Measurements from ENCODE around the gene SUPT7L. TPM values are rescaled to one million over a fixed set of nuclear protein-coding genes. Genes with fewer than 3 reads are reported as not detected.
"Not testable (repeated sequence)": the region's sequence is repeated elsewhere in the genome, so short reads cannot be mapped to it uniquely, and the experiment has no call there.

SUPT7L gene
- total RNA-seq, 2 donors from 2014 or later: 30.3 to 34.4 TPM

DNA sequence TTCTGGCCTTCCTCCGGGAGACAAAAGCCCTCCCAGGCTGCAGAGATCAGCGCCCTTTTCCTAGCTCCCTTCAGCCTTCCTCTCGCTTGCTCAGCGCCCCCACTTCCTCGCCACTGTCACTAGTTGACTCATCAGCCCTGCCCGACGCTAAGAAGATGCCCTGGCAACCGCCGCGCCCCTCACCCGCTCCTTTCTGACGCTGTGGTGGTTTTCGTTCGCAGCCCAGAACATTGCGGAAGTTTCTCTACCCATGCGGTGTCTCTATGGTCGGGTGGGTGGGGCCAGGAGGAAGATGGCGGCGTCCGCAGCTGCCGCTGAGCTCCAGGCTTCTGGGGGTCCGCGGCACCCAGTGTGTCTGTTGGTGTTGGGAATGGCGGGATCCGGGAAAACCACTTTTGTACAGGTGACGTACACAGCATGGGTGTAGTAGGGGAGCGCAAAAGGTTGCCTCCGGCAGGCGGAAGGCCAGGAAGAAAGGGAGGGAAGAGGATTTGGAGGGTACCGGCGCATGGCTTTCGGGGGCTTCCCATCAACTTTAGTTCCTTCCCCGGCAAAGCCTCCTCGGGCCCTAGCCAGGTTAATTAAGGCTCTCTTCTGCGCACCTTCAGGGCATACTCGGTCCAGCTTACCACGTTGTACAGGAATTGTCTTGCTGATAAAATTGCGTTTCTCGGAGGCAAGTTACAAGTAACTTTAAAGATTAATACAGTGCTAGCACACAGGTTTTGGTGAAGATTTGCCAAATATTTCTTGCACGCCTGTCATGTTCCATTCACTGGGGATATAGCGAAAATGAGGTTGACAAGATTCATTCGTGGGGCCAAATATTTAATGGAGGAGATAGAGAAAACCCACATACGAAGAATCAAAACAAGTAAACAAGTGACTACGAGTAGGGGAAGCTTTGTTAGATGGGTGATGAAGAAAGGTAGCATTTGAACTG, 34.4 kb downstream of the SUPT7L start, which contains the start of the genes CCDC121 and GPN1:
TSS of gene CCDC121 (minus strand) at position 246 of the 943 bp plus-strand sequence. CDS start 1,213 bp downstream, outside the sequence.
TSS of gene GPN1 (plus strand) at position 284 of the 943 bp plus-strand sequence. CDS start at position 293, 9 bp downstream.
- TF ChIP-seq, protein P1, sequence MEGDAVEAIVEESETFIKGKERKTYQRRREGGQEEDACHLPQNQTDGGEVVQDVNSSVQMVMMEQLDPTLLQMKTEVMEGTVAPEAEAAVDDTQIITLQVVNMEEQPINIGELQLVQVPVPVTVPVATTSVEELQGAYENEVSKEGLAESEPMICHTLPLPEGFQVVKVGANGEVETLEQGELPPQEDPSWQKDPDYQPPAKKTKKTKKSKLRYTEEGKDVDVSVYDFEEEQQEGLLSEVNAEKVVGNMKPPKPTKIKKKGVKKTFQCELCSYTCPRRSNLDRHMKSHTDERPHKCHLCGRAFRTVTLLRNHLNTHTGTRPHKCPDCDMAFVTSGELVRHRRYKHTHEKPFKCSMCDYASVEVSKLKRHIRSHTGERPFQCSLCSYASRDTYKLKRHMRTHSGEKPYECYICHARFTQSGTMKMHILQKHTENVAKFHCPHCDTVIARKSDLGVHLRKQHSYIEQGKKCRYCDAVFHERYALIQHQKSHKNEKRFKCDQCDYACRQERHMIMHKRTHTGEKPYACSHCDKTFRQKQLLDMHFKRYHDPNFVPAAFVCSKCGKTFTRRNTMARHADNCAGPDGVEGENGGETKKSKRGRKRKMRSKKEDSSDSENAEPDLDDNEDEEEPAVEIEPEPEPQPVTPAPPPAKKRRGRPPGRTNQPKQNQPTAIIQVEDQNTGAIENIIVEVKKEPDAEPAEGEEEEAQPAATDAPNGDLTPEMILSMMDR (IDR thresholded peaks at IDR 0.05): no peak
- Histone ChIP-seq H3K27me3 (replicated peaks; ENCODE audit: insufficient read depth) (no peaks in the 10 kb centered on the region), H3K4me3 (peak within 1 kb of the TSS; percentile 89), H3K27ac (peak within 1 kb of the TSS; percentile 55 to 67), H3K9me3 (no peaks in the 10 kb centered on the region), H3K36me3 (no peaks in the 10 kb centered on the region), H3K4me1 (ENCODE audit: control insufficient read depth in 1 of 2, low read depth in 2 of 2) (peaks cover 0 to 18% of the 10 kb centered on the region in 2 donors)
- DNase-seq (ENCODE audit: low spot score): peak; percentile 69
- ATAC-seq (ENCODE audit: insufficient number of reproducible peaks, low FRiP score, low read depth): peak; percentile 70

DNA sequence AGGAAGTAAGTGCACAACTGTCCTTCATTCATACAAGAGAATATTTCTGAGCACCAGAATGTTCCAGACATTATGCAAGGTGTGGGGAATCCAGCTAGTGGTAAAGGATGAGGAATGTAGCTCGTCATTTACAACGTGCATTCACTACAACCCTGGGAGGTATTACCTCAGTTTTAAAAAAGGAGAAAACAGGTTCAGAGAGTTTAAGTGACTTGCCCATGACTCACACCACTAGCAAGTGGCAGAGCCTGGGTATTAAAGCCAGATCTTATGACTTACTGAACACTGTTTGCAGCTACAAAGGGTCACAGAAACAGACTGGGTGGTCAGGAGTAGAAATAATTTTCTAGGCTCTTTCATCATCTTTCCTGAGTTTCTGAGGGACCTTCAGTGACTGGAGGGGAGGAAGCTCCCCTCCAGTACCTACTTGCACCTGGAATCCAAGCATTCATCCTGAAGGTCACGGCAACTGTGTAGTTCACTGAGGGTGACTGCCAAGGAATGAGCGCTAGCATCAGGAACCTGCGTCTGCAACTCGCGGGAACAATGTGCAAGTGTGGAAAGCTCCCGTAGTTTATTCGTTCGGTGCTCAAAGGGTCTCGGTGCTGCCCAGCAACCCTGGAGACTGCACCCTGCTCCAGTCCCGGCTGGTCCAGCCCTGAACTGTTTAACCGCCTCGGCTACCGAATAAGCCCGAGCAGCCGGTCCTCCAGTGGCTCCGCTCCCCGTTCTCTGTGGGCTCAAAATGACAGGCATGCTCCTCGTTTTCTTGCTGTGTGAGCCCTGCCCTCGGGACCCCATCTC, 35.2 kb downstream of the SUPT7L start:
- H3K4me1 ChIP-seq (ENCODE audit: control insufficient read depth in 1 of 2, low read depth in 2 of 2): peaks cover 0 to 18% of the 10 kb centered on the region in 2 donors
- peak overlapping the region; percentile 89 for H3K4me3 ChIP-seq
- H3K27me3 ChIP-seq (replicated peaks; ENCODE audit: insufficient read depth): no peaks in the 10 kb centered on the region
- TF ChIP-seq, protein P1 (IDR thresholded peaks at IDR 0.05): no peak
- peak overlapping the region; percentile 55 to 67 for H3K27ac ChIP-seq
- no peaks in the 10 kb centered on the region for H3K36me3 ChIP-seq
- DNase-seq (ENCODE audit: low spot score) (no peak), ATAC-seq (ENCODE audit: insufficient number of reproducible peaks, low FRiP score, low read depth) (no peak)
- H3K9me3 ChIP-seq: no peaks in the 10 kb centered on the region

DNA sequence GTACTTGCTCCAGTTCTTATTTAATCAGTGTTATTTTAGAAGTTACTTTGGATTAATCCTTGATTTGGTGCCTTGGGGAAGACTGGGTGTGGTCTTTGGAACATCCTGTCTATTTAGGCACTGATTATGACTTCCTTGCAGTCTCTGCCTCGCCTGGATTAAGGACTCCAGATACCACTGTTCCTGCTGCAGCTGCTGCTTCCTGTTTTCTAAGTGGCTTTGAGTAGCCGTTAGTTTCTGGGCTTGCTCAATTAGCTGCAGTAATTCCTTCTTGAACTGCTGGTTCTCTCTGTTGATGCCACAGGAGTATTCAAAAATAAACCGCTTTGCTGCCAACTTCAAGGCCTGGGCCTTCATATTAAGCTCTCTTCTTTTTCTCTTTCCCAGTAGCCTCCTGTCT, 36.5 kb downstream of the SUPT7L start:
- H3K27ac ChIP-seq: not testable (repeated sequence)

GRCh38 chr2:27626323-27626722, 37.1 kb downstream of the SUPT7L start:
- H3K9me3 ChIP-seq; DNase-seq (ENCODE audit: low spot score); H3K4me3 ChIP-seq; ATAC-seq (ENCODE audit: insufficient number of reproducible peaks, low FRiP score, low read depth); H3K36me3 ChIP-seq; H3K27me3 ChIP-seq (replicated peaks; ENCODE audit: insufficient read depth); H3K27ac ChIP-seq: not testable (repeated sequence)
- peaks cover 0 to 18% of the 10 kb centered on the region in 2 donors for H3K4me1 ChIP-seq (ENCODE audit: control insufficient read depth in 1 of 2, low read depth in 2 of 2)

More for the DNA sequence above, 36.5 kb downstream of the SUPT7L start:
- not testable (repeated sequence) for H3K4me3 ChIP-seq; H3K36me3 ChIP-seq; DNase-seq (ENCODE audit: low spot score); H3K27me3 ChIP-seq (replicated peaks; ENCODE audit: insufficient read depth); ATAC-seq (ENCODE audit: insufficient number of reproducible peaks, low FRiP score, low read depth); H3K9me3 ChIP-seq
- H3K4me1 ChIP-seq (ENCODE audit: control insufficient read depth in 1 of 2, low read depth in 2 of 2): peaks cover 0 to 18% of the 10 kb centered on the region in 2 donors

DNA sequence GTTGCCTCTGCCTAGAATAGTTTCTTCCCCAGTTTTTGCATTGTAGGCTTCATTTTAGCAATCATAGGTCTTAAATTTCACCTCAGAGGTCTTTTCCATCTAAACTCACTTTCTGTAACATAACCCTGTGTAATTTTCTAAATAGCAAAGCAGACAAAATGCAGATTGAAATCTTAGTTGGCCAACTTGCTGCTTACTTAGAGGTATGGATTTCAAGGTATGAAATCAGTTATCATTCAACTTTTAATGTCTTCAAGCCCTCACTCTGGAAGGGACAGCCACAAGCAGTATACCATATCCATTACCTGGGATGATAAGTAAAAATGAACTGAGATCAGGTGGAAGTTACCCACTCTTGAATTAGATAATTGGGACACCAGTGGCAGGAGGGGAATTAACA, 38.5 kb downstream of the SUPT7L start:
- no peak overlapping the region for H3K4me3 ChIP-seq
- H3K27ac ChIP-seq: no peak overlapping the region
- no peaks in the 10 kb centered on the region for H3K27me3 ChIP-seq (replicated peaks; ENCODE audit: insufficient read depth)
- DNase-seq (ENCODE audit: low spot score) (no peak), ATAC-seq (ENCODE audit: insufficient number of reproducible peaks, low FRiP score, low read depth) (no peak)
- peaks cover 0 to 16% of the 10 kb centered on the region in 2 donors for H3K4me1 ChIP-seq (ENCODE audit: control insufficient read depth in 1 of 2, low read depth in 2 of 2)
- H3K9me3 ChIP-seq: no peaks in the 10 kb centered on the region
- H3K36me3 ChIP-seq: peaks cover 16% of the 10 kb centered on the region
- TF ChIP-seq, protein P1 (IDR thresholded peaks at IDR 0.05): no peak
